GM12874 (cell line): ENCODE measurements around the gene AFAP1.

Experiments
- CTCF ChIP-seq: IDR thresholded peaks from 2 replicates; pipeline ENCODE4 v1.5.1; 2011; ENCODE audit warnings: low read depth, mild to moderate bottlenecking, control low read depth, low read length, moderate library complexity; ENCODE audit not compliant: insufficient read depth

Gene AFAP1

DNA sequence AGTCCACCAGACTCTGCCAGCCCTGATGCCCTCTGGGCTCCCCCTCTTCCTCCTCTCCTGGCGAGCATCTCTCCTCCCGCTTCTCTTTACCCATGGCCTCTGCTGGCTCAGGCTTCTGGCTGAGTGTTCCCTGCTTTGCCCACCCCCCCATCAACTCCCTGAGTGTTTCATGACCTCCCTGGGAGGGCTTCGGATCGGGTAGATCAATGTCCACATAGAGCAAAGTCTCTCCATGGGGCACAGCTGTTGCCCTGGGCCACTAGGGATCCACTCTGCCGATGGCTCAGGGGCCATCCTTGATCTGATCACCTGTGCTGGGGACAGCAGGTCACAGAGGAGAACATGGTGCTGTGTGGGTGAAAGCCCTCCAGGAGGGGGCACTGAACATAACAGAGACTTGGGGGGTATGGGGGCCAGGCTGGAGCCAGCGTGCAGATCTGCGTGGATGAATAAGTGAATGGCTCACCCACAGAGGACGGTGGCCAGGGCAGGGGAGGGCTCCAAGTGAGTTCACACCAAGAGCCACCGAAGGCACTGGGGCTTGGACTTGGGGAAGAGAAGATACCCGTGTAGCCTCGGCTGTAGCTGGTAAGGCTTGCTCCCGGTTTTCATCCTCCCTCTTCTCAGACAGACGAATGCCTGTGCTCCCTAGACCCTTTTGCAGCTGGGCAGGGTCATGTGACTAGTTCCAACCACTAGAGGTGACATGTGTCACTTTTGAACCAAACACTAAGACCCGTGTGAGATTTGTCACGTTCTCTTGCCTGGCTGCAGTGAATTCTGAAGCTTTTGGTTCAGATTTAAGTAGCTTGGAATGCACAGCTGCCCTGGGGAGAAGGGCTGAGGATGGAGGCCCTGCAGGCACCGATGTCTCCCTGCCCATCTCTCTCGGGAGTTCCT, 23.2 kb upstream of the AFAP1 start:
- no peak for TF ChIP-seq CTCF

GRCh38 chr4:7960790-7961655, 21.4 kb upstream of the AFAP1 start:
- TF ChIP-seq CTCF: no peak

DNA sequence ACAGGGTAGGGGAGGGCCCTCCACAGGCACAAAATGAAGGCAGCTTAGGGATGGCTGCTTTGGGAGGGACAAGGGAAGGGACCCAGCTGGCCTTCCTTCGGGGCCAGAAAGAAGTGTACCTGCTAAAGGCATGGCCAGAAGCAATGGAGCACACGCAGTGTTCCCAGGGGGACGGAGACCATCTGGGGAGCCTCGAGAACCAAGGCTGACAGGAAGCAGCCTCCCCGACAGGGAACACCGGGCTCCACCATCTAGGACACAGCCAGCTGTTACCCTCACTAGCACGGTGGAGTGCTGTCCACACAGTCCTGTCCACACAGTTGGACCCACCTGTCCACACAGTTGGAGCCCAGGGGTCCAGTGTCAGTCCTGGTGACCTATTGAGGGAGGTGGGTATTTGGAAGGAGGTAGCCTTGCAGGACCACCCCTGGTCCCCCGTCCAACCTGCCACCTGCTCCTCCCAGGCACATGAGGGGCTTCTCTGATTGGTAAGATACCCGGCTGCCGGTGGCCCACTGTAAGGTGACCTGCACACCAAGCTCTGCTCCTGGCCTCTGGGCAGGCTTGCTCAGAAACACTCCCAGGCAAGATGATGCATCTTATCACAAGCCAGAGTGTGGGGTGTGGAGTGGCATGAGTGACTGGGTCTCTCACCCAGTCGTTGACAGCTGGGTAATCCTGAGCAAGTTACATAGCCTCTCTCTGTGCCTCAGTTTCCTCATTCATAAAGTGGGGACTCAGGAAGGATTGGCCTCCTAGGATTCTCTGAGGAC, 20.5 kb upstream of the AFAP1 start:
- TF ChIP-seq CTCF: no peak

DNA sequence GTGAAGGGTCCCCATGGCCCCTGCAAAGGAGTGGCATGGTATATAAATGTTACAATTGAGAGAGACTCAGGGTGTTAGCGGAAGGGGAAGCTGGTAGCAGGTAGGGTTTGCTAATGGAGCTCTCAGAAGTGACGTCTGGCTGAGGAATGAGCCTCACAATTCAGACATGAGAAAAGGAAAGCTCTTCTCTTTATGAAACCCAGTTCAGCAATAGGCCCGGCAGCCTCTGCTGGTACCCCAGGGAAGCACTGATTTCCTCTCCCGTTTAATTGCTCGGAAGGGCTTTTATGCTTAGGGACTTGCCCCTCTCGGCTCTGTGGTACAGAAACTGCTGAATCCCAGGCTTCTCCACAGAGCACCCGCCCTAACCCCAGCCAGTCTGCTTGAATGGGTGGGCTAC, 19.4 kb upstream of the AFAP1 start:
- no peak for TF ChIP-seq CTCF

GRCh38 chr4:7956934-7957656, 17.4 kb upstream of the AFAP1 start:
- TF ChIP-seq CTCF: no peak

DNA sequence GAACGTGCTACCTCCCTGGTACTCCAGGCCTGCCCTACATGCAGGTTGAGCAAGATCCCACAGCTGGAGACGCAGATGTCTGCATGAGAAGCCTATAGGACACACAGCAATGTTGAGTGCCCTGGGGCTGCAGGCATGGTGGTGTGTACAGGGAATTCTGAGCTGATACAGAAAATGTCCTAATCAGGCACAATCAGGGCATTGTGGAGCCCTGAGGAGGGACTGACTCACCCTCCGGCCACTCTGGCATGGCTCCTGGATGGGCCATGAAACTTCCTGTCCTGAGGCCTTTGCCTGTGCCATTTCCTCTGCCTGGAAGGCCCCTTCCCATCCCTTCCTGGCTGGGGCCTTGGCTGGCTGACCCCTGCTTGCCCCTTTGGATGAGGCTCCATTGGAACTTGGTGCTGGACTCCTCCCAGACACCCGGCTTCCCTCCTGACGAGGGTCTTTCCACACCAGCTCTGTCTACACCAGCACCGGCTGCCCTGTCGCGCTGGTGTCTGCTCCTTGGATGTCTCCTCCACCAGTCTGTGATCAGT, 16.7 kb upstream of the AFAP1 start:
- TF ChIP-seq CTCF: no peak
